Activated B cell treated with CpG ODN at 0.5 μM for 24 hours (primary cell): ENCODE data around the gene KCTD1. TPM values are rescaled to one million over a fixed set of nuclear protein-coding genes. Genes with fewer than 3 reads are reported as not detected.

ENCODE experiments used
- ATAC-seq: fragments of 200-7000 bp; cut with Tn5 transposase; one replicate; pipeline ENCODE4 v1.10.0; 2021; ENCODE audit warnings: low read depth, mild to moderate bottlenecking, moderate library complexity
- CTCF ChIA-PET: fragments of 350-600 bp; sonication (Branson Sonifier 250); formaldehyde crosslinking; loops from one replicate; lab custom pipeline; 2021; ENCODE audit warnings: antibody characterized with exemption; lab: Charles Lee
- POLR2A ChIA-PET: fragments of 350-600 bp; sonication (Branson Sonifier 250); formaldehyde crosslinking; loops from one replicate; lab custom pipeline; 2021; ENCODE audit warnings: antibody characterized with exemption; lab: Charles Lee
- DNase-seq: peaks from one replicate; pipeline ENCODE4 v3.0.0; 2022
- H3K27ac Mint-ChIP-seq: one replicate; pipeline ENCODE4 v1.8.0; 2020; ENCODE audit warnings: mixed read lengths
- H3K27me3 Mint-ChIP-seq: one replicate; pipeline ENCODE4 v1.8.0; 2021; ENCODE audit warnings: mixed read lengths
- H3K36me3 Mint-ChIP-seq: one replicate; pipeline ENCODE4 v1.8.0; 2021; ENCODE audit warnings: low read depth, mixed read lengths
- H3K4me1 Mint-ChIP-seq: one replicate; pipeline ENCODE4 v1.8.0; 2021; ENCODE audit warnings: mixed read lengths
- H3K4me3 Mint-ChIP-seq: one replicate; pipeline ENCODE4 v1.8.0; 2020; ENCODE audit warnings: mild to moderate bottlenecking, mixed read lengths
- H3K9me3 Mint-ChIP-seq: one replicate; pipeline ENCODE4 v1.8.0; 2020; ENCODE audit warnings: mixed read lengths
- intact Hi-C: fragments of 100-400 bp; cut with micrococcal nuclease; formaldehyde crosslinking; loops from one replicate; pipeline ENCODE4 v1.15.1; 2024
- total RNA-seq: library from RNA; stranded (reverse); gene quantifications from 2 replicates; pipeline ENCODE4 v1.2.3, GENCODE V29; 2022
- TF ChIP-seq, protein P1 (sequence below): fragments of 200-600 bp; IDR thresholded peaks from one replicate; pipeline ENCODE4 v1.8.0; 2022; ENCODE audit warnings: antibody characterized with exemption, mild to moderate bottlenecking

Gene KCTD1
- total RNA-seq, 1 donor from 2014 or later: 4.9 TPM

- TF ChIP-seq, protein P1, sequence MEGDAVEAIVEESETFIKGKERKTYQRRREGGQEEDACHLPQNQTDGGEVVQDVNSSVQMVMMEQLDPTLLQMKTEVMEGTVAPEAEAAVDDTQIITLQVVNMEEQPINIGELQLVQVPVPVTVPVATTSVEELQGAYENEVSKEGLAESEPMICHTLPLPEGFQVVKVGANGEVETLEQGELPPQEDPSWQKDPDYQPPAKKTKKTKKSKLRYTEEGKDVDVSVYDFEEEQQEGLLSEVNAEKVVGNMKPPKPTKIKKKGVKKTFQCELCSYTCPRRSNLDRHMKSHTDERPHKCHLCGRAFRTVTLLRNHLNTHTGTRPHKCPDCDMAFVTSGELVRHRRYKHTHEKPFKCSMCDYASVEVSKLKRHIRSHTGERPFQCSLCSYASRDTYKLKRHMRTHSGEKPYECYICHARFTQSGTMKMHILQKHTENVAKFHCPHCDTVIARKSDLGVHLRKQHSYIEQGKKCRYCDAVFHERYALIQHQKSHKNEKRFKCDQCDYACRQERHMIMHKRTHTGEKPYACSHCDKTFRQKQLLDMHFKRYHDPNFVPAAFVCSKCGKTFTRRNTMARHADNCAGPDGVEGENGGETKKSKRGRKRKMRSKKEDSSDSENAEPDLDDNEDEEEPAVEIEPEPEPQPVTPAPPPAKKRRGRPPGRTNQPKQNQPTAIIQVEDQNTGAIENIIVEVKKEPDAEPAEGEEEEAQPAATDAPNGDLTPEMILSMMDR: no peak
- no peaks in the 10 kb centered on the region for H3K9me3 Mint-ChIP-seq
- no peak for DNase-seq
- peaks cover 5% of the 10 kb centered on the region for H3K4me1 Mint-ChIP-seq
- H3K36me3 Mint-ChIP-seq: no peaks in the 10 kb centered on the region
- H3K27ac Mint-ChIP-seq: no peak overlapping the region
- H3K27me3 Mint-ChIP-seq: no peaks in the 10 kb centered on the region
- intact Hi-C loops: no loop called here
- ChIA-PET POLR2A (no interaction called here), CTCF (no interaction called here)
- H3K4me3 Mint-ChIP-seq: no peak overlapping the region
- ATAC-seq: no peak
These were observed 27.4 kb downstream of the KCTD1 start for GRCh38 chr18:26520974-26521373.

- H3K36me3 Mint-ChIP-seq: no peaks in the 10 kb centered on the region
- CTCF ChIA-PET: no interaction called here
- intact Hi-C loops: no loop called here
- H3K27ac Mint-ChIP-seq: no peak overlapping the region
- POLR2A ChIA-PET: no interaction called here
- H3K9me3 Mint-ChIP-seq: no peaks in the 10 kb centered on the region
- H3K4me1 Mint-ChIP-seq: peaks cover 5% of the 10 kb centered on the region
- no peak overlapping the region for H3K4me3 Mint-ChIP-seq
- TF ChIP-seq, protein P1: no peak
- DNase-seq (no peak), ATAC-seq (no peak)
- no peaks in the 10 kb centered on the region for H3K27me3 Mint-ChIP-seq
These were observed 29.2 kb downstream of the KCTD1 start for GRCh38 chr18:26519114-26519513.

DNA sequence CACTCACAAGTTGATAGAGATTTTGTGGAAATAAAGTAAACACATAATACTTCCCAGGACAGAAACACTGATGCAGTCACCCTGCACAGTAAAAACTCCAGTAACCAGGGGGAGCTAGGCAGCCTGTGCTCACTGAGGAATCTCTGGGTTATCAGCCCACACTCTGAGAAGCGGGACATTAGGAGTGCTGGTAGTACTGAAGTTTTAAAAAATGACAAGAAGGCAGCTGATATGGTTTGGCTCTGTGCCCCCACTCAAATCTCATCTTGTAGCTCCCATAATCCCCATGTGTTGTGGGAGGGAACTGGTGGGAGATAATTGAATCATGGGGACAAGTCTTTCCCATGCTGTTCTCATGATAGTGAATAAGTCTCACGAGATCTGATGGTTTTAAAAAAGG lies 31.4 kb downstream of the KCTD1 start:
- ChIA-PET CTCF (no interaction called here), POLR2A (no interaction called here)
- Mint-ChIP-seq H3K27me3 (no peaks in the 10 kb centered on the region), H3K4me3 (no peak overlapping the region), H3K4me1 (peaks cover 5% of the 10 kb centered on the region), H3K27ac (no peak overlapping the region), H3K36me3 (no peaks in the 10 kb centered on the region), H3K9me3 (no peaks in the 10 kb centered on the region)
- no peak for DNase-seq
- intact Hi-C loops: no loop called here
- TF ChIP-seq, protein P1: no peak
- no peak for ATAC-seq

GRCh38 chr18:26515643-26516487 lies 32.5 kb downstream of the KCTD1 start:
- H3K9me3 Mint-ChIP-seq: no peaks in the 10 kb centered on the region
- intact Hi-C loops: no loop called here
- H3K27me3 Mint-ChIP-seq: no peaks in the 10 kb centered on the region
- H3K4me3 Mint-ChIP-seq: no peak overlapping the region
- TF ChIP-seq, protein P1: no peak
- ChIA-PET CTCF (no interaction called here), POLR2A (no interaction called here)
- H3K27ac Mint-ChIP-seq: no peak overlapping the region
- no peaks in the 10 kb centered on the region for H3K36me3 Mint-ChIP-seq
- DNase-seq: no peak
- ATAC-seq: no peak
- H3K4me1 Mint-ChIP-seq: peaks cover 5% of the 10 kb centered on the region

- no peaks in the 10 kb centered on the region for H3K4me1 Mint-ChIP-seq
- CTCF ChIA-PET: no interaction called here
These were observed 36.8 kb downstream of the KCTD1 start for GRCh38 chr18:26511339-26512071.

More at GRCh38 chr18:26511339-26512071, 36.8 kb downstream of the KCTD1 start:
- Mint-ChIP-seq H3K36me3 (no peaks in the 10 kb centered on the region), H3K4me3 (no peak overlapping the region), H3K27me3 (no peaks in the 10 kb centered on the region), H3K27ac (no peak overlapping the region), H3K9me3 (no peaks in the 10 kb centered on the region)
- TF ChIP-seq, protein P1: no peak
- POLR2A ChIA-PET: no interaction called here
- ATAC-seq: no peak
- DNase-seq: no peak
- intact Hi-C loops: no loop called here
